HT-29 (cell line): ENCODE data around the gene DMAC2. TPM values are rescaled to one million over a fixed set of nuclear protein-coding genes. Genes with fewer than 3 reads are reported as not detected.
A peak's percentile ranks its signal among the peaks of the same experiment; 100 is the strongest.
"Not testable (repeated sequence)": the region's sequence is repeated elsewhere in the genome, so short reads cannot be mapped to it uniquely, and the experiment has no call there.

ENCODE experiments used
- DNase-seq: peaks from one replicate; pipeline ENCODE4 v3.0.0-alpha.2; 2015; ENCODE audit warnings: low spot score
- total RNA-seq: library from RNA; depleted of rRNA; stranded (reverse); fragments of >200 nt; shearing (Covaris generic); gene quantifications from 2 replicates; pipeline ENCODE4 v1.2.3, GENCODE V29; 2014; rRNA removed

The DMAC2 gene
- 68.8 and 77.9 TPM in 2 replicates for total RNA-seq

DNA sequence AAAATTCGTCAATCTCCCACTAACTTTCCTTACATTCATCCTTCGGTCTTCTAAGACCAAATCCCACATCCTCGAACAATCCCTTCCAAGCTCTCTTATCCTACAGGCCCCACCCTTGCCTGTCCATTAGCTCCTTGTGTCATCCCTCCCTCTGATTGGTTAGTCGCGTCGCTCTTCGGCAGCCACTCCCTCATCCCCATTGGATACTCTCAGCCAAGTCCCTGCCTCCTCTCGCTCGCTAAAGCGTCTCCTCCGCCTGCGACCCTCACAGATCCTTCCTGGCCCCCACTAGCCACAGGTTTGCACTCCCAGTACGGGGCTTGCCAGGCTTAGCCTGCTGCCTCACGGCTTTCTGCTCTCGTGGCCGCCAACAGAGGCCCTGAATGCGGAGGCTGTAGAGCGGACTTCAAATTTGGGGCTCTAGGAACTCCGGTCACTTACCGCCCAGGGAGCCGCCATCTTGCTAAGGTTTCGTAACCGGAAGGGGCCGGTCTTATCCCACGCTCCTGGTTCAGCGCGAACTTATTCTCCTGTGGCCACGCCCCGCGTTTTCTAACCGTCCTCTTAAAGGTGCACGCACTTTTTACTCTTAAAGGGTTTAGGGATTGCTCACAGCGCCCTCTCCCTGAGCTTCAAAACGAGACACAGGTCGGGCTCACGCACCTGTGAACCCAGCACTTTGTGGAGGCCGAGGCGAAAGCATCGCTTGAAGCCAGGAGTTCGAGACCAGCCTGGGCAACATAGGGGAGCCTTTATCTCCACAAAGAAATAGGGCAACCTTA is at the start of gene DMAC2:
Gene DMAC2 (minus strand): TSS at position 472 of the 782 bp plus-strand sequence. CDS start 13 bp downstream, at position 459.
- peak; percentile 100 for DNase-seq

DNA sequence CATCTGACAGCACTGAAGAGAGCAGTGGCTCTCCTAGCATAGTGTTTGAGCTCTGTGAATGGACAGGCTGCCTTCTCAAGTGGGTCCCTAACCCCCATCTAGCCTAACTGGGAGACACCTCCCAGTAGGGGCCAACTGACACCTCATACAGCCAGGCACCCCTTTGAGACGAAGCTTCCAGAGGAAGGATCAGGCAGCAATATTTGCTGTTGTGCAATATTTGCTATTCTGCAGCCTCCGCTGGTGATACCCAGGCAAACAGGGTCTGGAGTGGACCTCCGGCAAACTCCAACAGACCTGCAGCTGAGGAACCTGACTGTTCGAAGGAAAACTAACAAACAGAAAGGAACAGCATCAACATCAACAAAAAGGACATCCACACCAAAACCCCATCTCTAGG is 47.2 kb upstream of the DMAC2 start:
- not testable (repeated sequence) for DNase-seq

DNA sequence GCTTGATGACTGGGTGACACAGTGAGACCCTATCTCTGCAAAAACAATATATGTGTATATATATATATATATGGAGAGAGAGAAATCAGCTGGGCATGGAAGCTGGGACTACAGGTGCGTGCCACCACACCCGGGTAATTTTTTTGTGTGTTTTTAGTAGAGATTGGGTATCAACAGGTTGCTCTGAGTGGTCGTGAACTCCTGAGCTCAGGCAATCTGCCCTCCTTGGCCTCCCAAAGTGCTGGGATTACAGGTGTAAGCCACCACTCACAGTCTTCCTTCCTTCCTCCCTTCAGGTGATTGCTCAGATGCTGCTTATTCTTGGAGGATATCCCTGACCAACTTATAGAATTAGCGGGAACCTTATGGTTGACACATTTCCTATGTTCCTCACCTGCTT is 45.1 kb upstream of the DMAC2 start:
- DNase-seq, result no peak

DNA sequence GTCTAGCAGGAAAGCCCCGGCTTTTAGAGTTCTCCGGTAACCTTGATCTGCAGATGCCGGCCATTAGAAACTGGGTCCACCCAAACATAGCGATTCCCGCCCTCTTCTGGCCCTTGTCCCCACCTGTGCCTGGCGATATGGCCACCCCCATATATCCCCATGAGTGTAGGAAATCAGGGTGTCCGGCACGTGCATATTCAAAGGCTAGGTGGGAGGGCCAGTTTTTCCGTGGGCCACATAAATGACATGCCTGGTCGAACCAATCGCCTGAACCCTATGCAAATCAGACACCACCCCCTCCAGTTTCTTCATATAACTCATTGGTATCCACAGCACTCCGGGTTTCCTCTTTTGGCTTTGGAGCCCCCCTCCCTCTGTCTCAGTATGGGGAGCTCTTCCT is 40.6 kb upstream of the DMAC2 start:
- DNase-seq, result no peak

DNA sequence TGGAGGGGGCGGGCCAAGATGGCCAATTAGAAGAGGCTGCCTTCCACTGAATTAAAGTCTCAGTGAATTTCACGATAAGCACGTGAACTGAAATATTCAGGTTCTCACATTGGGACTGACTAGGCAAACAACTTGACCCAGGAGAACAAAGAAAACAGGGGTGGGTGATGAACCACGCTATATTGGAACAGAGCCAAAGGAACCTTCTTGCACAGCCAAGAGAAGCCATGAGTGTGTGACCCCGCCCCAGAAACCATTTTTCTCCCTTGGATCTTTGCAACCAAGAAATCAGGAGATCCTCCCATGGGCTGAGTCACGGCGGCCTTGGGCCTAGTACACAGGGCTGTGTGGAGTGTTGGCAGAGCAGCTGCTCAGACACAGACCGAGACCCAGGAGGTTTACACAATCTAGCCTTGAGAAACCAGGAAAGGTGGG is 40.1 kb upstream of the DMAC2 start:
- peak; percentile 57 for DNase-seq

DNA sequence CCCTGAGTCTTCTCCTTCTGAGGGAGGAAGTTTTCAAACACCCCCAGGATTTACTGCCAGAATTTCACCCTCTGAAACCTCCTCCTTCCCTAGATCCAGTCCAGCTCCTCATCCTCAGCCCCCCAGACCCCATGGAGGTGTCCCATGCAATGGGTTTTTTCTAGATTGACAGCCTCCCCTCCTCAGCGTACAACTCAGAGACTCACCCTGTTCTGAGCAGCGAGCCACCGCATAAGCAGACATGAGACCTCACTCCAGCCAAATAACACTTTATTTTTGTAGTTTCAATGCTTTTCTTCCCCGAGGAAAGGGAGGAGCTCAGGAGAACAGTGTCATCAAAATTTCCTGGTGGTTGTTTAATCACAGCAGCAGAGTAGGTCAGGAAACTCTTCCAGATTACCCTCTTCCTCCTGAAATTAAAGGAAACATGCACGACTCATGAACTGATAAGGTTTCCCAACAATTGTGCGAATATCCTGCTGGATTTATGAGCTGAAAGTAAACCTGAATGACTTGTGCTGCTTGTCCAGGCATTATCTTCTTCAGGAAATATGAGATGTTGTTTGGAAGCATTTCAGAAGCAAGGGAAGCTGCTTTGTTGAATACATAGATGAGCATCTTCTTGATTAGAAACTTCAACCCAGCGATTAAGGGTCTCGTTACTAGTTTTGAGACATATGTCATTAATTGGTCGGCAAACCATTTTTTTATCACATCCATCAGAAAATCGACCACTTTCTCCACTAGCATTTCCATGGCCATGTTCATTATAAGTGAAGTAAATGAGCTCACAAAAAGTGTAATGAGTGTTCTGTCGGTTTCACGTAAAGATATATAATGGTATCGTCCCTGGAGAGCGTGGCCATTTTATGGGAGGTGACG is 39.4 kb upstream of the DMAC2 start:
- no peak for DNase-seq

DNA sequence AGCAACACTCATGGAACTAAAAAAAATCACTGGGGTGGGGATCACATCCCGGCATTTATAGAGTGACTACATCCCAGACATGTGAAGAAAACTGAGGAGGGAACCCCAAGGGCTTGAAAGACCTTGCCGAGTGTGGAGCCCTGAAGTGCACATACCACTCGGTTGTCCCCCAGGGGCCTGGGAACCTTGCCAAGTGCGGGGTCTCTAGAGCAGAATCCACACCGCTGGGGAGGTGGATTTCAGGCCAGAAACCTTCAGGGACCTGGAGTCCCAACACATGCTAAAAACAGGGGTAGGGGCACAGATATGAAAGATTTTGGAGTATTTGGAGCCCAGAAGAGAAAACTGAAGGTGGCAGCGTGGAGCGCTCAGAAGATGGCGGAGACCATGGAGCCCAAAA is 38.5 kb upstream of the DMAC2 start:
- DNase-seq, result no peak

DNA sequence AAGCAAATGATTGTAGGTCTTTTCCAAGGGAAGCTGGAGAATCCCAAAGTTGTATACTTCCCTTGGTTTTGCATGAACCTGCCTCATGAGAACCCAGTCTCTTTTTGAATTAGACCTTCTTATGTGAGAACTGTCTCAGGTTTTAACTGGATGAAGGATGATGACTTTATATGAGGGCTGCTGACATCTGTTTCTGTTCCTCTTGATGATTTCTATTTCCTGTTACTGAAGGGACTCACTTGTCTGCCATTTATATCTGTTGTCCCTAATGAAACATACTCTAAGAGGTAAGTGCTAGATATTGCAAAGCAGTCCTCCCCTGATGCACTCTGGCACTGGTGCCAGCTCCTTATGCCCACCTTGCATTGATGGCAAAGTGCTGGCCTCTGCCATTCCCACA is 36.9 kb upstream of the DMAC2 start:
- DNase-seq, result no peak

DNA sequence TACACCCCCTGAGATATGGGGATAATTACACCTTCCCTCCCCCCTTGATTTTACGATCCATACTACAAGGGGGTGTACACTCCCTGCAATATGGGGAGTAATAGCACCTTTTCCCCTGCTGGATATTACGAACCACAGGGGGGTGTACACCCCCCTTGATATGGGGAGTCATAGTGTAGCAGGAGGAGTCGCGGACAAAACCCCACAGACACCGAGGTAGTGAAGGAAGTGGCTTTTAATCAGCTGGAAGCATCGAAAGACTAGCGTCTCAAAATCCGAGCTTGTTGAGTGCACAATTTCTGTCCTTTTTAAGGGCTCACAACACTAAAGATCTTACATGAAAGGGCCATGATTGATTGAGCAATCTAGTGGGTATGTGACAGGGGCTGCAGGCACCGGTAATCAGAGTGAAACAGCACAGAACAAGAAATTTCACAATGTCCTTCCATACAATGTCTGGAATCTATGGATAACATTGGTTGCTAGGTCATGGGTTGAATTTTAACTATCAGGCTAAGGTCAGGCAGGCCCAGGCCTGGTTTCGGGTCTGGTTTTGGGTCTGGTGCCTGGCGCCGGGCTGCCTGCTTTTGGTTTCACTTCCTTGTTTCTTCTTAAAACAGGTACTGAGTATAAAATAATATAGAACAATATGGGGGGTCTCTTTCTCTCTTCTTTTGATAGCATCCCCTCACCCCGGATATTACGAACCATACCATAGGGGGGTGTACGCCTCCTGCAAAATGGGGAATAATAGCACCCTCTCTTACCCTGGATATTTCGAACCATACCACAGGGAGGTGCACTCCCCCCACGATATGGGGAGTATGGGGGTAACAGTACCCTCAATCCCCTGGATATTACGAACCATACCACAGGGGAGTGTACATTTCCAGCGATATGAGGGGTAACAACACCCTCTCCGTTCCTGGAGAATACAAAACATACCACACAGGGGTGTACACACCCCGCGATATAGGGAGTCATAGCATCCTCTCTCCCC is 23.8 kb upstream of the DMAC2 start:
- not testable (repeated sequence) for DNase-seq

DNA sequence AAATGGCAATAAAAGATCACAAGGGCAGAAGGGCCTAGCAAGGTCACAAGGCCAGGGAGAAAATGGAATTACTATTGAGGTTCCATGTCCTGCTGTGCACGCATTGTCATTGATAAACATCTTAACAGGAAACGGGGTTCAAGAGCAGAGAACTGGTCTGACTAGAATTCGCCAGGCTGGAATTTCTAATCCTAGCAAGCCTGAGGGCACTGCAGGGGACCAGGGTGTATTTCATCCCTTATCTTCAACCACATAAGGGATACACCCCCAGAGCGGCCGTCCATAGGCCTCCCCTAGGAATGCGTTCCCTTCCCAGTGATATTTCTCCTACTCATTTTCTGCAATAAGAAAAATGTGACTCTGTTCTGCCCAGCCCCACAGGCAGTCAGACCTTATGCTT is 22.8 kb upstream of the DMAC2 start:
- DNase-seq, result no peak

DNA sequence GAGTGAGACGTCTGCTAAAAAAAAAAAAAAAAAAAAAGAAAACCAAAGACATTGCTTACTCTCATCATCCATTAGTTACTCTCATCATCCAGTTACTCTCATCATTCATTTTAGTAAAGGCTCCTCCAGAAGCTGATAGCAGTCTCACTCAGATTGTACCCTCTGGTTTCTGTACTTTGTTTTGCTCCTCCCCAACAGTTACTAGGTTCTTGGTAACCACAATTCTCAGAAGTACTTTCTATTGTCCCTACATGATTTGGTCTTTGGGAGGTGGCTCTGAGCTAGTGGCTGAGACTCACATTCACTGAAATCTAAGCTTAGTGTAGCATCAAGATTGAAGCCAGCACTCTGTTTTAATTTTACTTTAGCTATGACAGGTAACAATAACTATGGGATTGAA is 17.5 kb upstream of the DMAC2 start:
- no peak for DNase-seq

DNA sequence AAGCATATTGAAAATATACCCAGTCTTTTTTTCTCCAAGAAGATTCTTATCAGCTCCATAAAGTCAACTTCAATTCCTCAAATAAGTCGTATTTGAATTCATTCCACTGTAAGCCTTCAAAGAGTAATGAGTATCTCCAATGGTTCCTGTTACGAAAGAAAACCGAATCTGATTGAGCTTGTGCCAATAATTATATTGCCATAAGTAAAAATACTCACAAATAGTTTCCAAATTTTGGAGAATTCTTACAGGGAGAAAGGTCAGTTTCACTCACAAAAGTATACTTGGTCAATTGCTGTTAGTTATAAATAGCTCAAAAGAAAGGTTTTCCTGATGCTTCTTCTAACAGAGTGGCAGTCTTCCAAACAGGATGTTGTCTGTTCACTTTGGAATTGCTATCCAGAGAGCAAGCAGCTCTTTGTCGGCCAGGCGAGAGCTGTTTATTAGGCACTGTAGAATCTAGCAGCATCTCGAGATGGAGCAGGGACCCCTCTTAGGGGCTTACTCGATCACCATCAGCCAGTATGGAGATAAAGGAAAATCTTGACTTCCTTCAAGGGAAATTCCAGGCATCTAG is 16.7 kb upstream of the DMAC2 start:
- DNase-seq, result no peak

DNA sequence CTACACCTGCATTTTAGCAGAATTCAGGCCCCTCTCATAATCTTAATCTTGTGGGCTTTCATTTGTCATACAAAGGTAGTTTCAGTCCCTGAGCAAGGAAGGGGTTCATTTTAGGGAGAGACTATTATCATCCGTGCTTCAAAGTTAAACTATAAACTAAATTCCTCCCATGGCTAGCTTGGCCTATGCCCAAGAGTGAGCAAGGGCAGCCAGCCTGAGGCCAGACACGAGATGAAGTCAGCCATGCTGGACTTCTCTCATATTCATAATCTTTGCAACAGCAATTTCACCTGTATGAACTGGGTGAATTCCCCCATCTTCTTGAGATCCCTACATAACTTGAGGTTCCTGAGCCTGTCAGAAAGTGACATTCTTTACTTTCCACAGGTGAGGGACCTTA is 16.2 kb upstream of the DMAC2 start:
- no peak for DNase-seq

DNA sequence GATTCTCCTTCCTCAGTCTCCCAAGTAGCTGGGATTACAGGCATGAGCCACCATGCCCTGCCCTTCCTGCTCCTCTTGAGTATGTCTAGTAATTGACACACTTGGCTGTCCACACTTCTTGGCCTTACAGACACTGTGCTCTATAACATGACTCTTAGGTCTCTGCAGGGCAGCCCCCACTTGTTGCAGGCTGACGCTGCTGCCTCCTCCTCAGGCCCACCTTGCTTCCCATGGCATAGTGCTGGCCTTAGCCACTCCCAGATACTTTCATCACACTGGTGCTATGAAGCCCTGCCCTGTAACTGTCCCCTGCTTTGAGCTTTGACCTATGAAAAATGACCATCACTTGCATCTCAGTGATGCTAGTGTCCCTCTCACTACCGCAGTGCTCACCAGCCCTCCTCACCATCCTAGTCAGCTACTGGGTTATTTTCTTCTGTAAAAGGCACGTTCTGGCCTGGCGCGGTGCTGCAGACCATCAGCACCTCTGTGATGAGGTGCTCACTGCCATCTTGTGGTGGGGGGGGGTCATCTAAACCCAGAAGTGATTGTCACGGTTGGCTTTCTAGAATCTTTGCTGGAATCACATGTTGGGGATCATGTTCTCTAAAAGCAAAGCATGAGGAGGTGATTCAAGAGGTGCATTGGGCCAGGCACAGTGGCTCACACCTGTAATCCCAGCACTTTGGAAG is 13.0 kb upstream of the DMAC2 start:
- DNase-seq, result no peak

DNA sequence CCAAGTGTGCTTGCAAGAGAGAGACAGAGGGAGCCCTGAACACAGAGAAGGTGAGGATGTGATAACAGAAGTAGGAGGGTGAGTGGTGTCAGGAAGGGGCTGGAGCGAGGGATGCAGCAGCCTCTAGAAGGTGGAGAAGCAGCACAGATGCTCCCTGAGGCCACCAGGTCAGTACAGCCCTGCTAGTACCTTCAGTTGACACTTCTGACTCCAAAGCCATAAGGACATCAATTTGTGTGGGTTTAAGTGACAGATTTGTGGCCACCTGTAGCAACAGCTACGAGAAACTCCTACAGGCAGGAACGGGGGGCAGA is 10.1 kb upstream of the DMAC2 start:
- DNase-seq, result no peak

DNA sequence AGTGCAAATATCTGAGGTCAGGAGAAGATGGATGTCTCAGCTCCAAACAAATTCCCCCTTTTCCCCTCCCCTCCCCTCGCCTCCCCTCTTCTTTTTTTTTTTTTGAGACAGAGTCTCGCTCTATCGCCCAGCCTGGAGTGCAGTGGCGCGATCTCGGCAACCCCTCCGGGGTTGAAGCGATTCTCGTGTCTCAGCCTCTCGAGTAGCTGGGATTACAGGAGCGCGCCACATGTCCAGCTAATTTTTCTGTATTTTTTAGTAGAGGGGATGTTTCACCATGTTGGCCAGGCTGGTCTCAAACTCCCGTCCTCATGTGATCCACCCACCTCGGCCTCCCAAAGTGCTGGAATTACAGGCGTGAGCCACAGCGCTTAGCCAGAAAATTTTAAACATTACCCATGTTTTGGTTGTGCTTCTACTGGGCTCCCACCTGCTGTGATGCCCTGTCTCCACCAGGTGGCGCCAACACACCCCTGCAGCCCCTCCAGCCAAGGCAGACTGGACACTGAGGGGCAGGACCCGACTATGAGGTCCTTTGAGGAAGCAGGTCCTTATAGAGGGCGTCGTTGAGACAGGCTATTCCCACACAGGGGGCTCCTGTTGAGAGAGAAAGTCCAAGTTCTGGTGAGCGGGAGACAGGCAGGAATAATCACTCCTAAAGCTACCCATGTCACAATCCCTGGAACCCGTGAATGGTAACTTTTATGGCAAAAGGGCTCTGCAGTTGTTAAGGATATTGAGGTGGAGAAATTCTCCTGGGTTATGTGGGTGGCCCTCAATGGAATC is 9.6 kb upstream of the DMAC2 start:
- DNase-seq, result peak; percentile 86

DNA sequence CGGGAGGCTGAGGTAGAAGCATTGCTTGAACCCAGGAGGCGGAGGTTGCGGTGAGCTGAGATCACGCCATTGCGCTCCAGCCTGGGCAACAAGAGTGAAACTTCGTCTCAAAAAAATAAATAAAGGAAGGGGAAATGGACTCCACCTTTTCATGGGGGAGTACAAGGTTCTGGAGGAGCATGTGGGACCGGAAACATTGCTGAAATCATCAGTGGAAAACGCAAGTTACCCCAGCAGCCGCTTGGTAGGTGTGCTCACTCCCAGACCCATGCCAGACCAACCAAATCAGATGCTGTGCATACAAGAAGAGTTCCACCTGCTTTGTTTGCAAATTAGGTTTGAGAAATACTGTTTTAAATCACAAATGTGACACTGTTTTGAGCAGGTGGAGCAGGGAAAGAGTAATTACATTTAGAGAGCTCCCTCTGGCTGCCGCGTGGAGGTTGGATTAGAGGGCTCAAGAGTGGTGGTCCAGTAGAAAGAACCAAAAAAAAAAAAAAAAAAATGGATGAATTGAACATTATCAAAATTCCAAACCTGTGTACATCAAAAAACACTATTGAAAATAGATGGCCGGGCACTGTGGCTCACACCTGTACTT is 8.1 kb upstream of the DMAC2 start:
- DNase-seq, result no peak

DNA sequence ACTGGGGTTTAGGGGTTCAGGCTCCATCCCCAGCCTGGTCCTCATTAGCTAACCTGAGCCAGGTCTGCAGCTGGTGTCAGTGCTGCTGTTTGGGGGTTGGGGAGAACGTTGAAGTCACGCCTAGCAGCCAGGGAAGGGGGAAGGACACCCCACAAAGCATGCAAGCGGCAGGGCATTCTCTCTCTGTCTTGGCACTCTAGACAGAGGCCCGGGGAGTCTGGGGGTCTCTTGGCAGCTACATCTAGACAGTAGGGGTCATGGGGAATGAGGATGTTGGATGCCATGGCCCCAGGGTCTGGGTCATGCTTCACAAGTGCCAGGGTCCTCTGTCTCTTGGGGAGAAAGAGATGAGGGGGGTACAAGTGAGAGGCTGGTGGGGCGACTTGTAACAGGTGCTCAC is 5.9 kb upstream of the DMAC2 start:
- no peak for DNase-seq

DNA sequence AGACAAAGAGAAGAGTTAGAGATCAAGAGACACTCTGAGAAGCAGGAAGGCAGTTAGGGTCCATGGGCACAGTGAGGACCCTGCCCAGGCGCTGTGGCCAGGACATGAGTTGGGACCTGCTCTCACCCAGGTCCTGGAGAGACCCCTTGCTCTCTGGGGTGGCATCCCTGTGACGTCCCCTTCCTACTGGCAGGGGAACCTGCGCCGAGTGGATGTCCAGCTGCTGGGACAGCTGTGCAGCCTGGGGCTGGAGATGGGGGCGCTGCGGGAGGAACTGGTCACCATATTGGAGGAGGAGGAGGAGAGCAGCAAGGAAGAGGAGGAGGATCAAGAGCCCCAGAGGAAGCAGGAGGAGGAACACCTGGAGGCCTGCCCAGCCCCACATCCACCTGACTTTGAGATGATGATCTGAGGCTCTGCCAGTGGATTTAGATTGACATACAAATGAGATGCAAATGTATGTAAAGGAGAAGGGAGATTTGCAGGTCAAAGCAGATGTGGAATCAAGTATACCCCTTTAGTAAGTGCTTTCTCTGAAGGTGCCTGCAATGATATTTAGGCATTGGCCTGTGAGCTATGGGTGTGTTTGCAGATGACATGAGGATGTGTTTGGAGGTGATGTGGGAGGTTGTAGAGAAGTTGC is 4.2 kb upstream of the DMAC2 start:
- DNase-seq, result no peak
